Esophagus (tissue), 2 donors: ENCODE measurements around the gene ZNF275. TPM values are rescaled to one million over a fixed set of nuclear protein-coding genes. Genes with fewer than 3 reads are reported as not detected.

ENCODE experiments used
- H3K27ac ChIP-seq, 2 donors: one replicate each; pipeline ENCODE4 v1.5.1; 2013; ENCODE audit warnings: low read depth in 2 of 2, mild to moderate bottlenecking in 2 of 2, inconsistent platforms in 1 of 2, low read length in 1 of 2, moderate library complexity in 1 of 2
- H3K27me3 ChIP-seq, 2 donors: one replicate each; pipeline ENCODE4 v1.6.1; 2013; ENCODE audit warnings: low read length in 2 of 2, control low read depth in 1 of 2, mild to moderate bottlenecking in 1 of 2; ENCODE audit not compliant: insufficient read depth in 2 of 2, control insufficient read depth in 1 of 2
- H3K36me3 ChIP-seq, 2 donors: one replicate each; pipeline ENCODE4 v1.6.1; 2013; ENCODE audit warnings: low read length in 1 of 2; ENCODE audit not compliant: control insufficient read depth in 2 of 2, insufficient read depth in 2 of 2
- H3K4me1 ChIP-seq, 2 donors: one replicate each; pipeline ENCODE4 v1.6.1; 2013; ENCODE audit warnings: low read length in 1 of 2; ENCODE audit not compliant: control insufficient read depth in 2 of 2, insufficient read depth in 2 of 2
- H3K4me3 ChIP-seq, 2 donors: one replicate each; pipeline ENCODE4 v1.5.1; 2013; ENCODE audit warnings: low read length in 2 of 2, mild to moderate bottlenecking in 2 of 2, low read depth in 1 of 2, moderate library complexity in 1 of 2
- H3K9me3 ChIP-seq, 2 donors: one replicate each; pipeline ENCODE4 v1.6.1; 2013; ENCODE audit warnings: mild to moderate bottlenecking in 2 of 2, low read depth in 1 of 2, low read length in 1 of 2, moderate library complexity in 1 of 2; ENCODE audit not compliant: control insufficient read depth in 2 of 2, insufficient read depth in 1 of 2
- WGBS, 2 donors: extraction: QIAGEN DNeasy Blood & Tissue Kit; methylation state at CpG; one replicate each; pipeline ENCODE4 v1.1.7; 2013; 5-methylcytosine and 5-hydroxymethylcytosine counted together
- polyA plus RNA-seq, 2 donors: library from polyadenylated mRNA; stranded (reverse); fragments of 200-250 nt; gene quantifications; one replicate each; pipeline ENCODE4 v1.2.3, GENCODE V29; 2013
- donor health status: healthy with polysubstance abuse.
- donor health status: Bipolar disorder and iron deficiency.

ZNF275 gene
- polyA plus RNA-seq, 2 donors, result 0.71 to 1.6 TPM

GRCh38 chrX:153304988-153305736 is 28.8 kb upstream of the ZNF275 start:
- no peaks in the 10 kb centered on the region for H3K9me3 ChIP-seq
- H3K4me3 ChIP-seq, result no peak overlapping the region
- 71 to 78% methylated on average over 9 of the region's 9 CpGs for WGBS, 2 donors
- no peaks in the 10 kb centered on the region for H3K4me1 ChIP-seq
- H3K36me3 ChIP-seq, result no peaks in the 10 kb centered on the region
- H3K27me3 ChIP-seq, result no peaks in the 10 kb centered on the region
- no peak overlapping the region for H3K27ac ChIP-seq

GRCh38 chrX:153305972-153306371 is 28.0 kb upstream of the ZNF275 start:
- no peak overlapping the region for H3K4me3 ChIP-seq
- no peaks in the 10 kb centered on the region for H3K27me3 ChIP-seq
- WGBS, 2 donors, result 88 to 96% methylated on average over 3 of the region's 3 CpGs
- H3K36me3 ChIP-seq, result no peaks in the 10 kb centered on the region
- H3K27ac ChIP-seq, result no peak overlapping the region
- no peaks in the 10 kb centered on the region for H3K9me3 ChIP-seq
- no peaks in the 10 kb centered on the region for H3K4me1 ChIP-seq

- Histone ChIP-seq H3K27ac (no peak overlapping the region), H3K9me3 (no peaks in the 10 kb centered on the region), H3K4me3 (no peak overlapping the region), H3K4me1 (no peaks in the 10 kb centered on the region), H3K27me3 (no peaks in the 10 kb centered on the region), H3K36me3 (no peaks in the 10 kb centered on the region)
- 78 to 82% methylated on average over 17 of the region's 17 CpGs for WGBS, 2 donors
Measured at GRCh38 chrX:153306527-153307115, 27.3 kb upstream of the ZNF275 start.

GRCh38 chrX:153307276-153308178 is 26.4 kb upstream of the ZNF275 start:
- WGBS, 2 donors, result 72 to 75% methylated on average over 12 of the region's 12 CpGs
- no peak overlapping the region for H3K4me3 ChIP-seq
- H3K9me3 ChIP-seq, result no peaks in the 10 kb centered on the region
- no peaks in the 10 kb centered on the region for H3K27me3 ChIP-seq
- H3K4me1 ChIP-seq, result no peaks in the 10 kb centered on the region
- no peak overlapping the region for H3K27ac ChIP-seq
- no peaks in the 10 kb centered on the region for H3K36me3 ChIP-seq

- Histone ChIP-seq H3K27ac (no peak overlapping the region), H3K36me3 (no peaks in the 10 kb centered on the region), H3K4me3 (no peak overlapping the region), H3K9me3 (no peaks in the 10 kb centered on the region), H3K4me1 (no peaks in the 10 kb centered on the region), H3K27me3 (no peaks in the 10 kb centered on the region)
- 83 to 88% methylated on average over 9 of the region's 9 CpGs for WGBS, 2 donors
Measured at GRCh38 chrX:153310901-153311300, 23.1 kb upstream of the ZNF275 start.

GRCh38 chrX:153312041-153312440 is 21.9 kb upstream of the ZNF275 start:
- Histone ChIP-seq H3K36me3 (no peaks in the 10 kb centered on the region), H3K27me3 (no peaks in the 10 kb centered on the region), H3K9me3 (no peaks in the 10 kb centered on the region), H3K4me1 (no peaks in the 10 kb centered on the region), H3K27ac (no peak overlapping the region), H3K4me3 (no peak overlapping the region)
- 79 to 81% methylated on average over 5 of the region's 5 CpGs for WGBS, 2 donors

- Histone ChIP-seq H3K27ac (no peak overlapping the region), H3K4me3 (no peak overlapping the region), H3K4me1 (no peaks in the 10 kb centered on the region), H3K9me3 (no peaks in the 10 kb centered on the region), H3K36me3 (no peaks in the 10 kb centered on the region), H3K27me3 (no peaks in the 10 kb centered on the region)
- WGBS, 2 donors, result 50 to 88% methylated on average over 1 of the region's 1 CpG
Measured at GRCh38 chrX:153312842-153313241, 21.1 kb upstream of the ZNF275 start.

- Histone ChIP-seq H3K27ac (no peak overlapping the region), H3K9me3 (no peaks in the 10 kb centered on the region), H3K4me1 (no peaks in the 10 kb centered on the region), H3K27me3 (no peaks in the 10 kb centered on the region), H3K4me3 (no peak overlapping the region), H3K36me3 (no peaks in the 10 kb centered on the region)
- WGBS, 2 donors, result 84 to 89% methylated on average over 8 of the region's 8 CpGs
Measured at GRCh38 chrX:153317306-153317705, 16.6 kb upstream of the ZNF275 start.

- H3K27ac ChIP-seq, result no peak overlapping the region
- no peaks in the 10 kb centered on the region for H3K36me3 ChIP-seq
- no peaks in the 10 kb centered on the region for H3K27me3 ChIP-seq
- no peaks in the 10 kb centered on the region for H3K9me3 ChIP-seq
- 91 to 92% methylated on average over 19 to 20 of the region's 20 CpGs for WGBS, 2 donors
- no peak overlapping the region for H3K4me3 ChIP-seq
- H3K4me1 ChIP-seq, result no peaks in the 10 kb centered on the region
Measured at GRCh38 chrX:153317996-153318722, 15.8 kb upstream of the ZNF275 start.
